Cardiac muscle cell (in vitro differentiated cells and primary cell): ENCODE measurements around the gene NHSL1. TPM values are rescaled to one million over a fixed set of nuclear protein-coding genes. Genes with fewer than 3 reads are reported as not detected.
A peak's percentile ranks its signal among the peaks of the same experiment; 100 is the strongest.

Source experiments
- DNase-seq, 2 donors: peaks; one replicate each; pipeline versions ENCODE4 v3.0.0 to v3.0.0-alpha.2; 2010 to 2017; ENCODE audit warnings: low read depth in 1 of 2, low spot score in 1 of 2
- H3K27ac ChIP-seq: fragments of 200-600 bp; sonication (generic); 2 replicates; pipeline ENCODE4 v1.5.1; 2016
- H3K27me3 ChIP-seq: fragments of 200-600 bp; sonication (generic); 2 replicates; pipeline ENCODE4 v1.6.0; 2016; ENCODE audit warnings: control low read depth
- H3K36me3 ChIP-seq: fragments of 200-600 bp; sonication (generic); 2 replicates; pipeline ENCODE4 v1.5.1; 2016; ENCODE audit warnings: control low read depth
- H3K4me1 ChIP-seq: fragments of 200-600 bp; sonication (generic); 2 replicates; pipeline ENCODE4 v1.8.1; 2017; ENCODE audit warnings: low read depth, mild to moderate bottlenecking, mixed run types
- H3K4me3 ChIP-seq: fragments of 200-600 bp; sonication (generic); 2 replicates; pipeline ENCODE4 v1.5.1; 2016; ENCODE audit warnings: mild to moderate bottlenecking
- H3K9me3 ChIP-seq: fragments of 200-600 bp; sonication (generic); 2 replicates; pipeline ENCODE4 v1.5.1; 2017; ENCODE audit warnings: low read depth, mild to moderate bottlenecking, control low read depth
- CTCF ChIP-seq: IDR thresholded peaks from 2 replicates; pipeline ENCODE4 v1.5.1; 2012; ENCODE audit warnings: low read depth, mild to moderate bottlenecking, low read length
- polyA plus RNA-seq: library from polyadenylated mRNA; unstranded; fragments of >200 nt; fragmentation: Nextera tagmentation; extraction: Ambion mirVana; gene quantifications from 2 replicates; pipeline ENCODE4 v1.2.1, GENCODE V29; 2016
- total RNA-seq: library from RNA; depleted of rRNA; stranded (reverse); fragments of >200 nt; gene quantifications from 2 replicates; pipeline ENCODE4 v1.2.3, GENCODE V29; 2016

NHSL1 gene
- total and polyA plus RNA-seq, 2 experiments from 2014 or later, result 6.0 to 11.3 TPM

- Histone ChIP-seq H3K4me3 (no peak overlapping the region), H3K9me3 (no peaks in the 10 kb centered on the region), H3K27ac (no peak overlapping the region), H3K36me3 (no peaks in the 10 kb centered on the region), H3K4me1 (peaks cover 47% of the 10 kb centered on the region), H3K27me3 (no peaks in the 10 kb centered on the region)
- no peak for TF ChIP-seq CTCF
- DNase-seq, result peak in 1 of 2 donors; percentile 82
These were observed 37.8 kb upstream of the NHSL1 start for GRCh38 chr6:138537106-138537505.

GRCh38 chr6:138535728-138536455, 36.6 kb upstream of the NHSL1 start:
- Histone ChIP-seq H3K27ac (no peak overlapping the region), H3K9me3 (no peaks in the 10 kb centered on the region), H3K36me3 (no peaks in the 10 kb centered on the region), H3K4me1 (peaks cover 37% of the 10 kb centered on the region), H3K27me3 (no peaks in the 10 kb centered on the region), H3K4me3 (no peak overlapping the region)
- no peak for TF ChIP-seq CTCF
- DNase-seq, result no peak

GRCh38 chr6:138533667-138534066, 34.4 kb upstream of the NHSL1 start:
- TF ChIP-seq CTCF, result no peak
- peaks cover 23% of the 10 kb centered on the region for H3K4me1 ChIP-seq
- no peaks in the 10 kb centered on the region for H3K9me3 ChIP-seq
- no peaks in the 10 kb centered on the region for H3K27me3 ChIP-seq
- DNase-seq, result no peak
- no peaks in the 10 kb centered on the region for H3K36me3 ChIP-seq
- no peak overlapping the region for H3K27ac ChIP-seq
- H3K4me3 ChIP-seq, result no peak overlapping the region

GRCh38 chr6:138531387-138531786, 32.1 kb upstream of the NHSL1 start:
- H3K4me1 ChIP-seq, result peaks cover 35% of the 10 kb centered on the region
- no peaks in the 10 kb centered on the region for H3K27me3 ChIP-seq
- H3K4me3 ChIP-seq, result no peak overlapping the region
- DNase-seq, result no peak
- no peak for TF ChIP-seq CTCF
- H3K9me3 ChIP-seq, result no peaks in the 10 kb centered on the region
- no peak overlapping the region for H3K27ac ChIP-seq
- H3K36me3 ChIP-seq, result no peaks in the 10 kb centered on the region

GRCh38 chr6:138529478-138529877, 30.2 kb upstream of the NHSL1 start:
- no peak overlapping the region for H3K27ac ChIP-seq
- H3K27me3 ChIP-seq, result no peaks in the 10 kb centered on the region
- H3K4me3 ChIP-seq, result no peak overlapping the region
- peaks cover 24% of the 10 kb centered on the region for H3K4me1 ChIP-seq
- H3K9me3 ChIP-seq, result no peaks in the 10 kb centered on the region
- no peaks in the 10 kb centered on the region for H3K36me3 ChIP-seq
- peak in 1 of 2 donors; percentile 45 for DNase-seq
- TF ChIP-seq CTCF, result peak; percentile 31
